Pancreas (tissue), 10 donors: ENCODE data around the gene OR2AT4. TPM values are rescaled to one million over a fixed set of nuclear protein-coding genes. Genes with fewer than 3 reads are reported as not detected.
"Not testable (repeated sequence)": the region's sequence is repeated elsewhere in the genome, so short reads cannot be mapped to it uniquely, and the experiment has no call there.

ENCODE experiments used
- ATAC-seq, 4 donors: fragments of 200-7000 bp; cut with Tn5 transposase; one replicate each; pipeline versions ENCODE4 v1.8.0 to v1.9.1; 2020; ENCODE audit warnings: mild to moderate bottlenecking in 4 of 4, moderate library complexity in 4 of 4
- DNase-seq, 6 donors: peaks; one replicate each; pipeline ENCODE4 v3.0.0-alpha.2; 2020
- FAIRE-seq: peaks from 2 replicates; lab custom pipeline; 2012; peaks lifted over from hg19 to GRCh38; lab: Jason Lieb, UNC
- H3K27ac ChIP-seq, 4 donors: fragments of 200-600 bp; sonication (generic); 1 replicate in 3 of 4; 2 replicates in 1 of 4; pipeline versions ENCODE4 v1.5.0 to v1.8.0; 2020
- H3K27me3 ChIP-seq, 4 donors: fragments of 200-600 bp; one replicate each; pipeline ENCODE4 v1.8.0; 2021
- H3K36me3 ChIP-seq, 3 donors: fragments of 200-600 bp; sonication (generic) in 1 of 3; one replicate each; pipeline versions ENCODE4 v1.5.0 to v1.8.0; 2020 to 2021
- H3K4me1 ChIP-seq, 3 donors: fragments of 200-600 bp; one replicate each; pipeline ENCODE4 v1.8.0; 2021
- H3K4me3 ChIP-seq, 4 donors: fragments of 200-600 bp; sonication (generic) in 2 of 4; one replicate each; pipeline versions ENCODE4 v1.5.0 to v1.8.0; 2020 to 2021
- H3K9me3 ChIP-seq, 4 donors: fragments of 200-600 bp; one replicate each; pipeline ENCODE4 v1.8.0; 2021
- CTCF ChIP-seq, 4 donors: fragments of 200-600 bp; sonication (generic) in 3 of 4; IDR thresholded peaks; one replicate each; pipeline versions ENCODE4 v1.5.0 to v1.8.0; 2021; ENCODE audit warnings: antibody characterized with exemption in 4 of 4
- WGBS, 2 donors: extraction: QIAGEN DNeasy Blood & Tissue Kit; methylation state at CpG; one replicate each; pipeline ENCODE4 v1.1.7; 2013; 5-methylcytosine and 5-hydroxymethylcytosine counted together
- intact Hi-C, 3 donors: fragments of 100-400 bp; cut with DNase I; formaldehyde crosslinking; loops; one replicate each; pipeline versions ENCODE4 v1.11.1 to v1.14.2; 2022
- polyA plus RNA-seq, 2 donors: library from polyadenylated mRNA; stranded (reverse); fragments of 200-250 nt; gene quantifications; one replicate each; pipeline ENCODE4 v1.2.3, GENCODE V29; 2013
- total RNA-seq, 6 donors: library from RNA; stranded (reverse); fragmentation: NEBNext Ultra II Directional in 4 of 6; extraction: Animal tissue kit (Norgen Biotek cat#: 25700) in 4 of 6; gene quantifications; one replicate each; pipeline versions ENCODE4 v1.2.1 to v1.2.4, GENCODE V29; 2021 to 2023
- donor health status: healthy with polysubstance abuse.
- donor health status: DM: no; HTN: no; CAD: no; lungs with moderate emphysema.
- donor health status: DM: no; HTN: no; CAD: no.
- donor health status: control.
- donor health status: control.
- donor health status: Bipolar disorder and iron deficiency.
- donor health status: DM: yes; HTN: yes; CAD: no.
- donor health status: DM: no; HTN: no; CAD: no.
- donor health status: DM: no; HTN: no; CAD: no.
- donor health status: DM: yes; HTN: yes; CAD: no.

The OR2AT4 gene
- total and polyA plus RNA-seq, 8 donors, result under 0.01 TPM; not detected in 7

DNA sequence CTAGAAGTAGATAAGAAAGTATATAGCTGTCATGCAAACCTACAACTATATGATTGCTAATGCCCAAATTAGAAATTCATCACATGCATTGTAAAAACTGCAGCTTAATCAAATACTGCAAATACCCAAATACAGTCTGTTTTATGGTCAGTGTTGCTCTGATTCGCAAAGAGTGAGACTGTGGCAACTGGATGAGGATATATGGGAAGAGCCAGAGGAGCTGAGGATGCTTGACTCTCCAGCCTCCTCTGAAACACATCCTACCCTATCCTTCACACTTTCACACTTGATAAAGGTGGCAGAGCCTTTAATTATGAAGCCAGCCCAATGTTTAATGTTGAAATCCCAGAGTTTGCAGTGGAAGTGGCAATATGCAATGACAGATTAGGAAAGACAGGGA lies 21.9 kb upstream of the OR2AT4 start:
- no peak for TF ChIP-seq CTCF (IDR thresholded peaks at IDR 0.05)

DNA sequence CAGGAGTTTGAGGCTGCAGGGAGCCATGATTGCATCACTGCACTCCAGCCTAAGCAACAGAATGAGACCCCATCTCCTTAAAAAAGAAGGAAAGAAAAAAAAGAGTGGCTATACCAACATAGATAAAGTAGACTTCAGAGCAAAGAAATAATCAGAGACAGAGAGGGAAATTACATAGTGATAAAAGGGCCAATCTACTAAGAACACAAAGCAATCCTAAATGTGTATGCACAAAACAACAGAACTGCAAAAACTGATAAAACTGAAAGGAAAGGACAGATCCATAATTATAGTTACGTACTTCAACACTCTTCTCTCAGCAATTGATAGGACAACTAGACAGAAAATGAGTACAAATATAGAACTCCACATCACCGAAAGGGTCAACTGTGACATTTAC lies 17.8 kb upstream of the OR2AT4 start:
- Histone ChIP-seq H3K9me3 (no peaks in the 10 kb centered on the region), H3K4me3 (no peak overlapping the region), H3K4me1 (no peaks in the 10 kb centered on the region), H3K36me3 (no peaks in the 10 kb centered on the region), H3K27me3 (no peaks in the 10 kb centered on the region), H3K27ac (no peak overlapping the region)
- TF ChIP-seq CTCF (IDR thresholded peaks at IDR 0.05), result no peak
- no peak for ATAC-seq
- DNase-seq, result no peak
- WGBS, 2 donors, result 78 to 81% methylated on average over 2 of the region's 2 CpGs
- intact Hi-C loops, result no loop called here
- no peak for FAIRE-seq

More for the DNA sequence above, 21.9 kb upstream of the OR2AT4 start:
- Histone ChIP-seq H3K36me3 (no peaks in the 10 kb centered on the region), H3K27me3 (no peaks in the 10 kb centered on the region), H3K9me3 (no peaks in the 10 kb centered on the region), H3K4me3 (no peak overlapping the region), H3K27ac (no peak overlapping the region), H3K4me1 (no peaks in the 10 kb centered on the region)
- no peak for DNase-seq
- ATAC-seq, result no peak
- 33 to 52% methylated on average over 1 of the region's 1 CpG for WGBS, 2 donors
- intact Hi-C loops, result no loop called here
- no peak for FAIRE-seq

GRCh38 chr11:75113030-75113429 lies 16.4 kb upstream of the OR2AT4 start:
- Histone ChIP-seq H3K27me3 (no peaks in the 10 kb centered on the region), H3K4me1 (no peaks in the 10 kb centered on the region), H3K36me3 (no peaks in the 10 kb centered on the region), H3K9me3 (no peaks in the 10 kb centered on the region), H3K4me3 (no peak overlapping the region), H3K27ac (no peak overlapping the region)
- 27 to 32% methylated on average over 1 of the region's 1 CpG for WGBS, 2 donors
- ATAC-seq (no peak), FAIRE-seq (no peak), DNase-seq (no peak)
- intact Hi-C loops, result no loop called here
- no peak for TF ChIP-seq CTCF (IDR thresholded peaks at IDR 0.05)

DNA sequence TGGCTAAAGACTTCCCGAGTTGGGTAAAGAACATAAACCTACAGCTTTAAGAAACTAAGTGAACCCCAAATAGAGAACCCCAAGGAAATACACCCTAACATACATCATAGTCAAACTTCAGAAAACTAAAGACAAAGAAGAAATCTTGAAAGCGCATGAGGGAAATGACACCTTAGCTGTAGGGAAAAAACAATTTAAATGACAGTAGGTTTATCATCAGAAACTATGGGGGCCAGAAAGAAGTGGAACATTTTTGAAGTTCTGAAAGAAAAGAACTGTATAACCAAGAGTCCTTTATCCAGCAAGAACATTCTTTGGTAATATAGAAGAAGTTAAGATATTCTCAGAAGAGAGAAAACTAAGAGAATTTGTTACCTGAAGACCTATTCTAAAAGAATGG lies 15.5 kb upstream of the OR2AT4 start:
- WGBS, 2 donors, result 80 to 87% methylated on average over 2 of the region's 2 CpGs
- no peak overlapping the region for H3K27ac ChIP-seq
- DNase-seq (no peak), FAIRE-seq (no peak), ATAC-seq (no peak)
- H3K9me3 ChIP-seq, result no peaks in the 10 kb centered on the region
- no peaks in the 10 kb centered on the region for H3K4me1 ChIP-seq
- H3K4me3 ChIP-seq, result no peak overlapping the region
- TF ChIP-seq CTCF (IDR thresholded peaks at IDR 0.05), result no peak
- no peaks in the 10 kb centered on the region for H3K36me3 ChIP-seq
- H3K27me3 ChIP-seq, result no peaks in the 10 kb centered on the region
- intact Hi-C loops, result no loop called here

DNA sequence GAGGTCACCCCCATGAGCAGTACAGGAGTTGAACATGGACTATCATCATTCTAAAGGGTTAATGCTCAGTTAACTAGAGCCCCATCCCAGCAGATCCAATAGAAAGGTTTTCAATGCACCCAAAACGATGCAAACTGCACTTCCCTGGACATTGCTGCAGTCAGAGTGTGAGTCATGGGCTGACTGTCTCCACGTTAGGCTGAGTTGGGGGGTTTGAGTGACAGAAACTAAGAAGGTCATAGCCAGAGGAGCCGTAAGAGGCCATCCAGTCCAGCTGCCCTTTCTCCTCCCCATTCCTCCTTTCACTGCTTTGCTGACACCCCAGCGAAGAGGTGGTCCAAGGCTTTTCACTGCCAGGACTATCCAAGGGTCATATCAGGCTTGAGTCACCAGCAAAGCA lies 10.5 kb upstream of the OR2AT4 start:
- Histone ChIP-seq H3K36me3 (no peaks in the 10 kb centered on the region), H3K4me3 (no peak overlapping the region), H3K4me1 (no peaks in the 10 kb centered on the region), H3K27me3 (no peaks in the 10 kb centered on the region), H3K27ac (no peak overlapping the region), H3K9me3 (no peaks in the 10 kb centered on the region)
- 62 to 74% methylated on average over 4 of the region's 4 CpGs for WGBS, 2 donors
- intact Hi-C loops, result no loop called here
- FAIRE-seq, result no peak
- TF ChIP-seq CTCF (IDR thresholded peaks at IDR 0.05), result no peak
- no peak for DNase-seq
- ATAC-seq, result no peak

DNA sequence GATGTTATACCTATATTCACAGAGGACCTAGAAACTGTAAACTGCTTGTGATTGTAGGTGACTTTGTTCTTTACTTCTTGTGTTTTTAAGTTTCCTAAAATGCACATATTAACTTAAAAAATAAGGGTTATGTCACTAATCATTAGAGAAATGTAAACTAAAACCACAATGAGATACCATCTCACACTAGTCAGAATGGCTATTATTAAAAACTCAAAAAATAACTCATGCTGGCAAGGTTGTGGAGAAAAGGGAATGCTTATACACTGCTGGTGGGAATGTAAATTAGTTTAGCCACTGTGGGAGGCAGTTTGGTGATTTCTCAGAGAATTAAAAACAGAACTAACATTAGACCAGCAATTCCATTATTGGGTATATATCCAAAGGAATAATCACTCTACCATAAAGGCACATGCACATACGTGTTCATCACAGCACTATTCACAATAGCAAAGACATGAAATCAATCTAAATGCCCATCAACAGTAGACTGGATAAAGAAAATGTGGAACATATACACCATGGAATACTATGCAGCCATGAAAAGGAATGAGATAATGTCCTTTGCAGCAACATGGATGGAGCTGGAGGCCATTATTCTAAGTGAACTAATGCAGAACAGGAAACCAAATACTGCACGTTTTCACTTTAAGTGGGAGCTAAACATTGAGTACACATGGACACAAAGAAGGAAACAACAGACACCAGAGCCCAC lies 9.4 kb upstream of the OR2AT4 start:
- H3K9me3 ChIP-seq, H3K36me3 ChIP-seq, ATAC-seq, intact Hi-C loops, H3K27me3 ChIP-seq, H3K27ac ChIP-seq, FAIRE-seq, H3K4me1 ChIP-seq, DNase-seq, H3K4me3 ChIP-seq: not testable (repeated sequence)
- 40 to 49% methylated on average over 2 of the region's 2 CpGs for WGBS, 2 donors
